ENCODE results near the gene WDR53. TPM values are rescaled to one million over a fixed set of nuclear protein-coding genes. Genes with fewer than 3 reads are reported as not detected.
A peak's percentile ranks its signal among the peaks of the same experiment; 100 is the strongest.
"Not testable (repeated sequence)": the region's sequence is repeated elsewhere in the genome, so short reads cannot be mapped to it uniquely, and the experiment has no call there.

Gene WDR53
- polyA plus RNA-seq (ENCODE audit: insufficient read length in 4 of 4), result 10 to 100 TPM; 14.7 to 22.7 (median 16.6) TPM

DNA sequence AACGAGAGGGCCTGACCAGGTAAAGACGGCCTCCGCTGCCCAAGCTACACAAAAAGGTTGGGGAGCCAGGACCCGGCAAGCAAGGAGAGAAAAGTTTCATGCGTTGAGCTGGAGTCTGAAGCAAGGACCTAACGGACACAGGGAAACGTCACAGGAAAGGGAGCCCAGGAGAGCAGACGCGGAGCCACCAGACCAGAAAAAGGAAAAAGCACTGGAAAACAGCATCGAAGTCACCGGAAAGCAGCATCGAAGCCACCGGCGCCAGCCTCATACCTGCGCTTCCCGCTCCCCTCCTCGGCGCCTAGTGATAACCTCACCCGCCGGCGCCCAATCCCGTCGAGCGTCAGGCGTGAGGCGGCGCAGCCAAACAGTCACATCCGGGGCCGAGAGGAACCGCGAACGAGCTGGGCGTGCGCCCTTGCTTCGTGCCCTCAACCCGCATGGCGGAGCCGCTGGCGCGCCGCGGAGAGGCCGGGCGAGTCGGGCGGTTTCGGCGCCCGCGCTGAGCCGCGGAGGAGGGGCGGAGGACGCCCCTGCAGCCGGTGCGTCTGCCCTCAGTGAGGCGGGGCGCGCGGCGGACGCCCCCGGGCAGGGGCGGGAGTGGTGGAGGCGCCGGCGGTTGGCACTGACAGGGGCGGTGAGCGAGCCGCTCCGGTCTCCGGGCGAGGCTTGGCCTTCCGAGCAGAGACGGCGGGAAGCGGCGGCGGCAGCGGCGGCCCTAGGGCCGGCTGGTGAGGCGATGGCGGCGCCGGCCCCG, at the start of gene WDR53, which contains the start of gene FBXO45:
WDR53 (minus strand) TSS at position 309 of the 757 bp plus-strand sequence. CDS start 7,079 bp downstream, outside the sequence.
FBXO45 (plus strand) TSS at position 415 of the 757 bp plus-strand sequence; CDS start at position 740, 325 bp downstream.
- DNase-seq (ENCODE audit: low read depth in 4 of 4, low spot score in 3 of 4), result peak; percentile 81 to 92 (median 85)

DNA sequence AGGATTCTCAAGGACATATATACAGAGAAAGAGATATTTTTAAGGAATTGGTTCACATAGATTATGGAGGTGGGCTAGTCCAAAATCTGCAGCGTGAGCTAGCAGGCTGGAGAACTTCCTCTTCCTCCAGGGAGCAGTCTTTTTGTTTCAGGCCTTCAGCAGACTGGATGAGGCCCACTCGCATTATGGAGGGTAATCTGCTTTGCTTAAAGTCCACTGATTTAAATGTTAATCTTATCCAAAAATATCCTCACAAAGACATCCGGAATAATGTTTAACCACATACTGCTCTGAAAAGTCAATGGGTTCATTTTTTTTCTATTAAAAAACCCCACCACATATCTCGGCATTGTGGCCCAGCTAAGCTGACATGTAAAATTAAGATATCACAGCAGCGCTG, 48.9 kb upstream of the WDR53 start:
- no peak for DNase-seq (ENCODE audit: low read depth in 4 of 4, low spot score in 3 of 4)

DNA sequence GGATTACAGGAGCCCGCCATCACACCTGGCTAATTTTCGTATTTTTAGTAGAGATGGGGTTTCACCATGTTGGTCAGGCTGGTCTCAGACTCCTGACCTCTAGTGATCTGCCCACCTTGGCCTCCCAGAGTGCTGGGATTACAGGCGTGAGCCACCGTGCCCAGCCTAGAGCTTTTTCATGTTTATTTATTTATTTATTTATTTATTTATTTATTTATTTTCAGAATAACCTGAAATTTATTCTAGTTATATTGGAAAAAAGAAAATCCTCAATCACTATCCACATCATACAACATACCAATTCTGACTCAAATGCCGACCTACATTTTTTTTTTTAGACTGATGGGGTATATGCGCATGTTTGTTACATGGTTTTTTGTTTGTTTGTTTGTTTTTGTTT, 46.9 kb upstream of the WDR53 start:
- DNase-seq (ENCODE audit: low read depth in 4 of 4, low spot score in 3 of 4), result not testable (repeated sequence)

DNA sequence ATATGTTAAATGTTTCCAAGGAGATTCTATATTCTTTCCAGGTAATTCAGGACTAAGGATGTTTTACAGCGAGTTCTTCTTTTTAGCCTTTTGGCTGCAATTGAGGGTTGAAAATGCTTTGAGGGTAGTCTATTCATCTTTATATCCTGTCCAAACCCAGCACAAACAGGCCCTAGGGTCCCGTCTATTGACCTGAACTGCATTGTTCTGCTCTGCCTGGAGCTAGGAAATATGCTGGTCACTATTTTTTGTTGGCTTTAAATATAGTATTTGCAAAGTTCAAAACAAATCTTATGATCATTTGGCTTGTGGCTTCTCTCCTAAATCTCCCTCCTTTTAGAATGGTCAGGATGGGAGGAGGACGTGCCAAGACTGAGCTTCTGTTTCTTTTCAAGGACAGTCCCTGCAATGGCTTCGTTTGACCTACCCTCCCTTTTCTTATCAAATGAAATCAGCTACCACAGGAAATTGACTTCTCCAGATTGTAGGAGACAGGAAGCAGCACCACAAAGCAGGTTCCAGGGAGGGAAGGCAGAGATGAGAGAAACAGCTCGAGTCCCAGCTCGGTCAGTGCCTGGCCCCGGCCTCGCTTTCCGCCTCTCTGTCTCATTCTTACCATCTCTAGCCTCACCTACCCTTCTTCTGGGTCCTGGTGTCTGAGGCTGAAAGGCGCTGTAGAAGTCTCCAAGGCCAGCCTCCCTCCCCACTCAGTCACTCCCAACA, 43.6 kb upstream of the WDR53 start:
- DNase-seq (ENCODE audit: low read depth in 4 of 4, low spot score in 3 of 4), result no peak

DNA sequence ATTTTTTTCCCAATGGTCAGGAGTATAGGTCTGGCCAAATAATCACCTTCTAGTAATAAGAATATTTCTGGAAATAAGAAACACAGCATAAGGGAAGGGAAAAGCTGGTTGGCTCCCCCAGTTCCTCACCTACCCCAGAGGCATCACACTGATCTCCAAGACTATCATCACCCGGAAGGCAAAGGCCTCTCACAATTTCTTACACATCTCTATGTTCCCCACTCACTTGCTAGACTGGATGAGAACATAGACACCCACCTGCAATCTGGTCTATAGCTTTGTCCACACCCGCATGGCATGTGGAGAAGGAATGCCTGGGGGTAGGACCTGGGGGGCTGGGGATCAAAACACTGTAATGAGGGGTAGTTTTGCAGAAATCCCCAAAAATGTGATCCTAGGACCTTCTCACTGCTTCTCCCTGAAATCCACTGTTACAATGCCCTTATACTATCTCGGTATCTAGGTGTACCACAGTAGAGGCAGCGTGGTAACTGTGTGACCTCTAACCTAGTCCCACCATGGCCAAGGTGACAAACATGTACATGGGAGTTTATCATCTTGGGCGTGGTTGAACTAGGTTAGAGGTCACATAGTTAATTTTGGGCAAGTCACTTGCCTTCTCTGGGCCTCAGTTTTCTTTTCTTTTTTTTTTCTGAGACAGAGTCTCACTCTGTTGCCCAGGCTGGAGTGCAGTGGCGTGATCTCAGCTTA, 41.6 kb upstream of the WDR53 start:
- no peak for DNase-seq (ENCODE audit: low read depth in 4 of 4, low spot score in 3 of 4)

DNA sequence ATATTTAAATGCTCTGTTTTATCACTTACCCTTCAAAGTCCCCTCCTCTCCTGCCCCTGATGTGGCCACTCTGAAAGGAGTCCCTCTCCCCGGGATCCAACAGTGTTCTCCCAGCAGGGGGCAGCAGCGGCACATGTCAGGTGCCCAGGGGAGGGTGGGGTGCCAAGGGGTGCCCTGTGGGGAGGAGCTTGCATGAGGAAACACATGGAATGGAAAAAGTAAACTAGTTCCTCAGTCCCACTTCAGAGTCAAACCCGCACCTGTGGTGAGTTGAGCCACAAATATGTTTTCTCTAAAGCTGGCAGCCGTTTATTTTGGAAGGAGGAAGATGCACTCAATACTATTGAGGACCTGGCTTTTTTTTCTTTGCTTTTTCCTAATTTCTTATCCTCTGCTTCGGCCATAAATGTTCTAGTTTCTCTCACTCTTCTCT, 41.0 kb upstream of the WDR53 start:
- DNase-seq (ENCODE audit: low read depth in 4 of 4, low spot score in 3 of 4), result peak in 2 of 4 donors; percentile 36 to 52

DNA sequence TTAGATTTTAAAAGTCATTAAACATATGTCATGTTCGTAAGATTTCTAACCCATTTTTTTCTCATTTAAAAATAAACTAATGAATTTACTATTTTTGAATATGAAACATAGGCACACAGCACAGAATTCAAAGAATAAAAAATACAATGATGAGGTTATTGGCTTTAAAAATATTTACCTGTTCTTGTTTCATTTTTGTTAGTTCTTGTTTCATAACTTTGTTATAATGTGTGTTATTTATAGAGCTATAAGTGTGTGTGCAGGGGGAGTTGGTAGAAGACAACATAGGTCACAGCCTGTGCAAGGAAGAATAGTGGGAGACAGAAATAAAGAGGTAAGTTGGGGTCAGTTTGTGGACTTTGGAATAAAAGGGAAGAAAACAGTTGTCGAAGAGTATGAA, 40.3 kb upstream of the WDR53 start:
- no peak for DNase-seq (ENCODE audit: low read depth in 4 of 4, low spot score in 3 of 4)

DNA sequence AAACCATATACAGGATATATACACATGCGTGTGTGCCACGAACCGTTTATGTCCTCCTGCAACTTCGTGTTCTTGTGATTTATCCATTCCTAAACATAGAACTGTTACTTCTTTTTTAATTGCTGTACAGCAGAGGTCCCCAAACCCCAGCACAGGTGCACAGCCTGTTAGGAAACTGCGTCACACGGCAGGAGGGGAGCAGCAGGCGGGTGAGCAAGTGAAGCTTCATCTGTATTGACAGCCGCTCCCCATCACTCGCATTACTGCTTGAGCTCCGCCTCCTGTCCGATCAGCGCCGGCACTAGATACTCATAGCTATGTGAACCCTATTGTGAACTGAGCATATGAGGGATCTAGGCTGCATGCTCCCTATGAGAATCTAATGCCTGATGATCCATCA, 36.2 kb upstream of the WDR53 start:
- no peak for DNase-seq (ENCODE audit: low read depth in 4 of 4, low spot score in 3 of 4)

DNA sequence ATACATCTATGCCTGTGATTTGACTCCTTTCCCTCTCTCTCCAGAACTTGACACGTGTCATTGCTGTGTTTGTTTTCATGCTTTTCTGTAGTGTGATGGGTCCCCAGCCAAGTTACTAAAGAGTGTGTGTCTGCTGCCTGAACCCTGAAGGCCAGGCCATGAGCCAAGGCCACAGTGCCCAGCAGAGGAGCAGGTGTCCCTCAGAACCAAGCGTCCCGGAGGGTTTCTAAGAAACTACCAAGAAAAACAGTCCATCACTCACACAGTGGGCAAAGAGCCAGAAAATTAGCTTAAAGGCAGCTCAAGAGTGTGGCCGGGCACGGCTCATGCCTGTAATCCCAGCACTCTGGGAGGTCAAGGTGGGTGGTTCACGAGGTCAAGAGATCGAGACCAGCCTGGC, 35.3 kb upstream of the WDR53 start:
- DNase-seq (ENCODE audit: low read depth in 4 of 4, low spot score in 3 of 4), result no peak

DNA sequence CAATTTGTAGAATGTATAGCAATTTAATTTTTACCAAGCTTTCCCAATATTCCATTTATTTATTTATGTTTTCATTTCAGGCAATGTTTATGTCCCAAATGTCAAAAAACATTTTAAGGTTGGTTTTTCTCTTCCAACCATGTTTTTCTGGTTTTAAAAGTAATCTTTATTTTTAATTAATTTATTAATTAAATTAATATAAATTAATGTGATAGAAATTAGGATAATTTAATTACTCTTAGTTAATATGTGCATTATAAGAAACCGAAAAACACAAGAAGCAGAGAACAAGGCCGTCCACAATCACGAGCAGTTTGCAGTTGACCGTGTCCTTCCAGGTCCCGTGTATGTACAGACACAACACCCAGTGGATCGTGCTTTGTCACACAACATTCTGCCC, 34.3 kb upstream of the WDR53 start:
- DNase-seq (ENCODE audit: low read depth in 4 of 4, low spot score in 3 of 4), result no peak

DNA sequence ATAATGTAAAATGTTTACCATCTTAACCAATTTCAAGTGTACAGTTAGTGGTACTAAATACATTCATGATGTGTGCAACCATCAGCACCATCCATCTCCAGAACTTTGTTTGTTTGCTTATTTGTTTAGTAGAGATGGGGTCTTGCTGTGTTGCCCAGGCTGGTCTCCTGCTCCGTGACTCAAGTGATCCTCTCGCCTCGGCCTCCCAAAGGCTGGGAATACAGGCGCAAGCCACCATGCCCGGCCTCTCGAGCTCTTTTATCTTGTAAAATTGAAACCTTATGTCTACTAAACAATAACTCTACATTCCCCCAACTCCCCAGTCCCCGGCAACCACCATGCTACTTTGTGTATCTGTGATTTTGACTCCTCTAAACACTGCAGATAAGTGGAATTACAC, 32.0 kb upstream of the WDR53 start:
- no peak for DNase-seq (ENCODE audit: low read depth in 4 of 4, low spot score in 3 of 4)

DNA sequence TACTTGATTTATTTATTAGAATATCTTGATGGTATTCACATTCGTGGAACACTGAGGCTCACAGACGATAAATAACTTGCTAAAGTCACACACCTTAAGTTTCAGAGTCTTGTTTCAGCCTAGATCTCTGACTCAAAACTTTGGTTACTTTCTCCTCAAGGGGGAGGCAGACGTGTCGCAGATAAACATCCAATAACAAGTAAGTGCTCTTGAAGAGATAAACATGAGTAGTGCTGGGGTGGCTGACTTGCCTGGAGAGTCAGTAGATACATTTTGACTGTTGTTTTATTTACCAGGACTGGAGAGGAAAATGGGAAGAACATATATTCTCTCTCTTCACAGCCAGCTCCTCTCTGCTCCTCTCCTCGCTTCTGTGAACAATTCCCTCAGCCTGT, 31.4 kb upstream of the WDR53 start:
- no peak for DNase-seq (ENCODE audit: low read depth in 4 of 4, low spot score in 3 of 4)

DNA sequence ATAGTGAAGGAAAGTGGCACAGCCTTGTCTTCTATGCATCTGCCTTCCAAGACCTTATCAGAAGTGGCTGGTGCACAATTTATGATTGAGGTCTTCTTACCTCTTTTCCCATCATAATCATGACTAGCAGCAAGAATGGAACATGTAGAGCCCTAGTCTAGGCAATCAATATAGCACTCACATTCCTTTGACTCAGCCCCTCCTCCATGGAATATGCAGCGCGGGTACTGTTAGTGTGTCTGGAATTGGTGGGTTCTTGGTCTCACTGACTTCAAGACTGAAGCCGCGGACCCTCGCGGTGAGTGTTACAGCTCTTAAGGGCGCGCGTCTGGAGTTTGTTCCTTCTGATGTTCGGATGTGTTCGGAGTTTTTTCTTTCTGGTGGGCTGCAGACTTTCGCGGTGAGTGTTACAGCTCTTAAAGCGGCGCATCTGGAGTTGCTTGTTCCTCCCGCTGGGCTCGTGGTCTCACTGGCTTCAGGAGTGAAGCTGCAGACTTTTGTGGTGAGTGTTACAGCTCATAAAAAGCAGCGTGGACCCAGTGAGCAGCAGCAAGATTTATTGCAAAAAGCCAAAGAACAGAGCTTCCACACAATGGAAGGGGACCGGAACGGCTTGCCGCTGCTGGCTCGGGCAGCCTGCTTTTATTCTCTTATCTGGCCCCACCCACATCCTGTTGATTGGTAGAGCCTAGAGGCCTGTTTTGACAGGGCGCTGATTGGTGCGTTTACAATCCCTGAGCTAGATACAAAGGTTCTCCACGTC, 29.8 kb upstream of the WDR53 start:
- not testable (repeated sequence) for DNase-seq (ENCODE audit: low read depth in 4 of 4, low spot score in 3 of 4)

DNA sequence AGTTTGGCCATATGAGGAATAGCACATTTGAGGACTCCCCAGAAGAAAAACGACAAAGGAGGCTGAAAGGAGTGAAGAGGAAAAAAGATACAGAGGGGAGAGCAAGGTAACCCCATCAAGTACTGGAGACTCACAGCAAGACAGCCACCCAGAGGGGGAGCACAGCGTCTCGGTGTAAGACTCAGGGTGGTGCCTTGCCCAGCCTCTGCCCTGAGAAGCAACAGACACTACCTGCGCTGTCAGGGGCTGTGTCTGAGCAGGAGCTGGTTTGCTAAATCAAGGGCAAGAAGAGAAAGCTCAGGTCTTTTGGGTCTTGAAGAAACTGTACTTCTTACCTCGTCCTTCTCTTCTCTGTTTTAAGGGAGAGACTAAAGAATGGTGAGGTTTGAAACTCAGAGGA, 28.0 kb upstream of the WDR53 start:
- no peak for DNase-seq (ENCODE audit: low read depth in 4 of 4, low spot score in 3 of 4)

DNA sequence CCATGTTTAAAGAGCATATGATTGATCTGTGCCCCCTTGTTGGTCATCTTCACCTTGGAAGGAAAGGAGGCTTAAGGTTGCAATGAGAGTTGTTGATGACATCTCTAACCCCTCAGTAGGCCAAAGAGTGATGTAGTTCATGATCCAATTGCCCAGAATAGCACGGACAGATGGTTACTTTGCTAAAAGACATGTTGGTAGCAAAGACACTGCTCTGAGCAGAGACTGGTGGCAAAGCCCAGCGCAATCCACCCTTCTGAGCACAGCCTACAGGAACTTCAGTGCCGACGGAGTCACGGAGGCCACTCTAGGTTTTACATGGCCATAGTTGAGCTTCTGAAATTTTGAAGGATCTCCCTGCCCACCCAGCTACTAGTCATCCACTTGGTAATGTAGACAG, 21.9 kb upstream of the WDR53 start:
- no peak for DNase-seq (ENCODE audit: low read depth in 4 of 4, low spot score in 3 of 4)

DNA sequence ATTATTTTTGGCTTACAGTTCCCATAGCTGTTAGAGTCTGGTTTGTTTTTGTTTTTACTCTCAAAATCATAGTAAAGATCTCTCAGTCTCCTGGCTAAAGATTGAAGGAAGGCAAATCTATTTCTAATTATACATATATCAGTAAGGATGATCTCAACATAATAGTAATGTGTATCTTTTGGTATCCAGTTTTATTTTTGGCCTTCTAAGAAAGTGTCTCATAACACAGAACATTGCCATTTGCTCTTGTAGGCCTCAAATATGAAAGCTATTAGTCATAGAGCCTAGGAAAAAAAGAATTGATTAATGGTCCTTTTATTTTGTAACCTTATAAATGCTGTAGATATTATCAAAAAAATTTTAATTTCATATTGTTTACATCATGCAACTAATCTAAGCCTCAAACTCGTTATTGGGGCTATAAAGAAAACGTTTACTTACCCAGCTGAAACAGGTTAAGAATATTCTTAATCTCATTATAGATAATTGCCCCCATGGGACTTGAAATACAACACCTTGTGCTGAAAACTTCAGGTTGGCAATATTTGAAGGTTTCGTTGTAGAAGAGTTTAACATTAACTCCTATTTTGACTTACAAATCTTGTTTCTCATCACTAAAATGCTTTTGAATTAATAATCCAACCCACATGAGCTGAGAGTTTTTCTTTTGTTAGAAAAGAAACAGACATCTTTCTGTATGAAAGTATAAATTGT, 16.8 kb upstream of the WDR53 start:
- no peak for DNase-seq (ENCODE audit: low read depth in 4 of 4, low spot score in 3 of 4)

DNA sequence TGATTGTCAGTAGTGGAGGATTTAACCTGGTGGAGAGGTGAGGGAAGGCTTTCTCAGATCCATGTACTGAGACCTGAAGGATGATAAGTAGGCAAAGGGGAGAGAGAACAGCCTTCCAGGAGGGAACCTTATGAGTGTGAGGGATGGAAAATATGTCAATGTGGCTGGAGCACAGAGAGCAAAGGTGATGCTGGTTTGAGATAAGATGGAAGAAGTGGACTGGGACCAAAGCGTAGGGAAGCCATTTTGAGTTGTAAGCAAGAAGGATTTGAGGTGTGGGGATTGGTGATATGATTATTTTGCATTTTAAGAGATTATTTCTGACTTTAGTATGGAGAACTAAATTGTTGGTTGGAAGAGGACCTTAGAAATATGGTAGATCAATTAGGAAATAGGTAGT, 4.0 kb upstream of the WDR53 start:
- DNase-seq (ENCODE audit: low read depth in 4 of 4, low spot score in 3 of 4), result no peak

DNA sequence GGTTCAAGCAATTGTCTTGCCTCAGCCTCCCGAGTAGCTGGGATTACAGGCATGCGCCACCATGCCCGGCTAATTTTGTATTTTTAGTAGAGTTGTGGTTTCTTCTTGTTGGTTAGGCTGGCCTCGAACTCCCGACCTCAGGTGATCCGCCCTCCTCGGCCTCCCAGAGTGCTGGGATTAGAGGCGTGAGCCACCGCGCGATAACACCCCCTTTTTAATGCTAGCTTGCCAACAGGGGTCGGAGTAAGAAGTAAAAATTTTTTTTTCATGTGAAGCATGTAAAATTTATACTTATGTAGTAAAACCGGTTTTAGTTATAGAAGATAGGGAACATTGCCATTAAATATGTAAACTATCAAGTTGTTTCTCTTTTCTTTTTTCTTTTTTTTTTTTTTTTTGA, 2.0 kb upstream of the WDR53 start:
- not testable (repeated sequence) for DNase-seq (ENCODE audit: low read depth in 4 of 4, low spot score in 3 of 4)

DNA sequence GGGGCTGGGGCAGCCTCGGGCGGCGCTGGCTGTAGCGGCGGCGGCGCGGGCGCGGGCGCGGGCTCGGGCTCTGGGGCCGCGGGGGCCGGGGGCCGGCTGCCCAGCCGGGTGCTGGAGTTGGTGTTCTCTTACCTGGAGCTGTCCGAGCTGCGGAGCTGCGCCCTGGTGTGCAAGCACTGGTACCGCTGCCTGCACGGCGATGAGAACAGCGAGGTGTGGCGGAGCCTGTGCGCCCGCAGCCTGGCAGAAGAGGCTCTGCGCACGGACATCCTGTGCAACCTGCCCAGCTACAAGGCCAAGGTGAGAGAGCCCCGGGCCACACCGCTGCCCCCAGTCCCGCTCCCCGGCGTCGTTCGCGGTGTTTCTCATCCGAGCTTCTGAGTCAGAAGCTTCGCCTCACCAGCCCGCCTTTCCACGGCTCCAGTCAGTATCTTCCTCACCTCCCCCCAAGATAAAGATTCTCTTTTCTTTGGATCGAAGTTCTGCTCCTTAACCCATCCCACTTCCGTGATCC, 706 bp upstream of the WDR53 start:
- no peak for DNase-seq (ENCODE audit: low read depth in 4 of 4, low spot score in 3 of 4)

All from left renal pelvis (tissue), 4 donors.